Liver (tissue), 9 donors: ENCODE measurements around the gene CHRNB1. TPM values are rescaled to one million over a fixed set of nuclear protein-coding genes. Genes with fewer than 3 reads are reported as not detected.

ENCODE experiments used
- DNase-seq: peaks from one replicate; pipeline ENCODE4 v3.0.0-alpha.2; 2017; ENCODE audit warnings: low spot score
- H3K27ac ChIP-seq, 2 donors: one replicate each; pipeline ENCODE4 v1.7.0; 2013; ENCODE audit warnings: inconsistent platforms in 2 of 2, low read length in 2 of 2, control low read depth in 1 of 2, low read depth in 1 of 2, mild to moderate bottlenecking in 1 of 2
- H3K27me3 ChIP-seq, 4 donors: one replicate each; pipeline versions ENCODE4 v1.6.1 to v1.7.0; 2013; ENCODE audit warnings: low read length in 3 of 4, inconsistent platforms in 1 of 4, mild to moderate bottlenecking in 1 of 4, moderate library complexity in 1 of 4; ENCODE audit not compliant: control insufficient read depth in 4 of 4, insufficient read depth in 4 of 4
- H3K36me3 ChIP-seq, 4 donors: one replicate each; pipeline versions ENCODE4 v1.6.1 to v1.7.0; 2013; ENCODE audit warnings: low read length in 3 of 4, mild to moderate bottlenecking in 3 of 4, low read depth in 1 of 4, moderate library complexity in 1 of 4; ENCODE audit not compliant: control insufficient read depth in 4 of 4, insufficient read depth in 3 of 4
- H3K4me1 ChIP-seq, 4 donors: one replicate each; pipeline versions ENCODE4 v1.6.1 to v1.7.0; 2013; ENCODE audit warnings: low read length in 3 of 4, mild to moderate bottlenecking in 3 of 4, moderate library complexity in 1 of 4; ENCODE audit not compliant: control insufficient read depth in 4 of 4, insufficient read depth in 4 of 4
- H3K4me3 ChIP-seq, 3 donors: one replicate each; pipeline versions ENCODE4 v1.6.1 to v1.7.0; 2013; ENCODE audit warnings: low read length in 3 of 3, control low read depth in 1 of 3, low read depth in 1 of 3, mild to moderate bottlenecking in 1 of 3
- H3K9ac ChIP-seq, 2 donors: one replicate each; pipeline ENCODE4 v1.7.0; 2013; ENCODE audit warnings: low read length in 2 of 2, mild to moderate bottlenecking in 2 of 2, moderate library complexity in 2 of 2, control low read depth in 1 of 2, low read depth in 1 of 2
- H3K9me3 ChIP-seq, 4 donors: one replicate each; pipeline versions ENCODE4 v1.6.1 to v1.7.0; 2013; ENCODE audit warnings: low read length in 3 of 4; ENCODE audit not compliant: control insufficient read depth in 4 of 4
- EGR1 ChIP-seq, 2 donors: IDR thresholded peaks; 2 replicates each; pipeline ENCODE4 v1.6.1; 2016 to 2018; ENCODE audit warnings: antibody characterized with exemption in 2 of 2, low read depth in 2 of 2
- FOXA1 ChIP-seq: IDR thresholded peaks from 2 replicates; pipeline ENCODE4 v1.6.1; 2016; ENCODE audit warnings: antibody characterized with exemption
- FOXA2 ChIP-seq: IDR thresholded peaks from 2 replicates; pipeline ENCODE4 v1.6.1; 2016; ENCODE audit warnings: antibody characterized with exemption
- GABPA ChIP-seq, 2 donors: IDR thresholded peaks in 1 of 2; conservative IDR thresholded peaks in 1 of 2; 2 replicates each; pipeline ENCODE4 v1.6.1; 2016; ENCODE audit warnings: antibody characterized with exemption in 2 of 2, mild to moderate bottlenecking in 1 of 2, moderate library complexity in 1 of 2
- HNF4A ChIP-seq, 2 donors: conservative IDR thresholded peaks; 2 replicates each; pipeline ENCODE4 v1.6.1; 2016; ENCODE audit warnings: antibody characterized with exemption in 2 of 2, mild to moderate bottlenecking in 2 of 2
- HNF4G ChIP-seq: IDR thresholded peaks from 2 replicates; pipeline ENCODE4 v1.6.1; 2016; ENCODE audit warnings: antibody characterized with exemption
- JUND ChIP-seq, 2 donors: IDR thresholded peaks; 2 replicates each; pipeline ENCODE4 v1.6.1; 2016; ENCODE audit warnings: antibody characterized with exemption in 2 of 2
- NR2F2 ChIP-seq: IDR thresholded peaks from 2 replicates; pipeline ENCODE4 v1.6.1; 2016; ENCODE audit warnings: antibody characterized with exemption
- RAD21 ChIP-seq, 2 donors: IDR thresholded peaks; 2 replicates each; pipeline ENCODE4 v1.6.1; 2016; ENCODE audit warnings: antibody characterized with exemption in 2 of 2, mild to moderate bottlenecking in 2 of 2
- RXRA ChIP-seq, 2 donors: IDR thresholded peaks; 2 replicates each; pipeline ENCODE4 v1.6.1; 2017 to 2018; ENCODE audit warnings: antibody characterized with exemption in 2 of 2, mild to moderate bottlenecking in 1 of 2
- SP1 ChIP-seq: IDR thresholded peaks from 2 replicates; pipeline ENCODE4 v1.6.1; 2018; ENCODE audit warnings: antibody characterized with exemption, mild to moderate bottlenecking
- TAF1 ChIP-seq: conservative IDR thresholded peaks from 2 replicates; pipeline ENCODE4 v1.6.1; 2016; ENCODE audit warnings: antibody characterized with exemption, mild to moderate bottlenecking
- YY1 ChIP-seq: IDR thresholded peaks from 2 replicates; pipeline ENCODE4 v1.6.1; 2016; ENCODE audit warnings: antibody characterized with exemption, mild to moderate bottlenecking
- WGBS: extraction: QIAGEN DNeasy Blood & Tissue Kit; methylation state at CpG from one replicate; pipeline ENCODE4 v1.1.7; 2013; 5-methylcytosine and 5-hydroxymethylcytosine counted together
- polyA plus RNA-seq, 2 donors: library from polyadenylated mRNA; stranded (reverse) in 1 of 2; unstranded in 1 of 2; fragments of 200-250 nt in 1 of 2; fragments of >200 nt in 1 of 2; fragmentation: Nextera tagmentation in 1 of 2; extraction: Ambion mirVana in 1 of 2; gene quantifications; one replicate each; pipeline versions ENCODE4 v1.2.1 to v1.2.3, GENCODE V29; 2013 to 2015
- total RNA-seq, 2 donors: library from RNA; depleted of rRNA; stranded (reverse); fragments of >200 nt; gene quantifications; one replicate each; pipeline ENCODE4 v1.2.3, GENCODE V29; 2014
- TF ChIP-seq, protein P1 (sequence below): IDR thresholded peaks from 2 replicates; pipeline ENCODE4 v1.6.1; 2016; ENCODE audit warnings: antibody characterized with exemption, mild to moderate bottlenecking
- TF ChIP-seq, protein P2 (sequence below): IDR thresholded peaks from 2 replicates; pipeline ENCODE4 v1.6.1; 2016; ENCODE audit warnings: antibody characterized with exemption
- TF ChIP-seq, protein P3 (sequence below): IDR thresholded peaks from 2 replicates; pipeline ENCODE4 v1.6.1; 2016; ENCODE audit warnings: antibody characterized with exemption
- TF ChIP-seq, protein P4 (sequence below): fragments of 150-350 bp; IDR thresholded peaks from 2 replicates; pipeline ENCODE4 v1.5.1; 2017; ENCODE audit warnings: improper control_type of control experiment, low read depth, low read length; ENCODE audit not compliant: missing input control
- TF ChIP-seq, protein P5 (sequence below): IDR thresholded peaks from 2 replicates; pipeline ENCODE4 v1.6.1; 2016; ENCODE audit warnings: antibody characterized with exemption
- donor health status: healthy.
- donor health status: healthy.
- donor health status: healthy.
- donor health status: healthy.
- donor health status: healthy.

The CHRNB1 gene
- total and polyA plus RNA-seq, 4 donors, result 4.2 to 11.5 (median 7.2) TPM

DNA sequence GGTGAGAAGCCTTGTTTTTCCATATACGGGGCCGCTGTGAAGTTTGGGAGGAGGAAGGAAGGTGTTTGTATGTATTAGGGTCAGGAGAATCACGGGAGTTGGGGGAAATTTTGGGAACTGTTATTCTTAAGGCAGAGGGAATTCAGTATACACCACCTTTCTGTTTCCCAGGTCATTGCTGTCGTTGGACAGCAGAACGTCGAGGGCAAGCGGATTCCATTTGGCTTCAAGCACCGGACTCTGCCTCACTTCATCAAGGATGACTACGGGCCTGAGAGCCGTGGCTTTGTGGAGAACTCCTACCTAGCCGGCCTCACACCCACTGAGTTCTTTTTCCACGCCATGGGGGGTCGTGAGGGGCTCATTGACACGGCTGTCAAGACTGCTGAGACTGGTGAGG is 56.9 kb downstream of the CHRNB1 start (continued):
- TF ChIP-seq, protein P1, sequence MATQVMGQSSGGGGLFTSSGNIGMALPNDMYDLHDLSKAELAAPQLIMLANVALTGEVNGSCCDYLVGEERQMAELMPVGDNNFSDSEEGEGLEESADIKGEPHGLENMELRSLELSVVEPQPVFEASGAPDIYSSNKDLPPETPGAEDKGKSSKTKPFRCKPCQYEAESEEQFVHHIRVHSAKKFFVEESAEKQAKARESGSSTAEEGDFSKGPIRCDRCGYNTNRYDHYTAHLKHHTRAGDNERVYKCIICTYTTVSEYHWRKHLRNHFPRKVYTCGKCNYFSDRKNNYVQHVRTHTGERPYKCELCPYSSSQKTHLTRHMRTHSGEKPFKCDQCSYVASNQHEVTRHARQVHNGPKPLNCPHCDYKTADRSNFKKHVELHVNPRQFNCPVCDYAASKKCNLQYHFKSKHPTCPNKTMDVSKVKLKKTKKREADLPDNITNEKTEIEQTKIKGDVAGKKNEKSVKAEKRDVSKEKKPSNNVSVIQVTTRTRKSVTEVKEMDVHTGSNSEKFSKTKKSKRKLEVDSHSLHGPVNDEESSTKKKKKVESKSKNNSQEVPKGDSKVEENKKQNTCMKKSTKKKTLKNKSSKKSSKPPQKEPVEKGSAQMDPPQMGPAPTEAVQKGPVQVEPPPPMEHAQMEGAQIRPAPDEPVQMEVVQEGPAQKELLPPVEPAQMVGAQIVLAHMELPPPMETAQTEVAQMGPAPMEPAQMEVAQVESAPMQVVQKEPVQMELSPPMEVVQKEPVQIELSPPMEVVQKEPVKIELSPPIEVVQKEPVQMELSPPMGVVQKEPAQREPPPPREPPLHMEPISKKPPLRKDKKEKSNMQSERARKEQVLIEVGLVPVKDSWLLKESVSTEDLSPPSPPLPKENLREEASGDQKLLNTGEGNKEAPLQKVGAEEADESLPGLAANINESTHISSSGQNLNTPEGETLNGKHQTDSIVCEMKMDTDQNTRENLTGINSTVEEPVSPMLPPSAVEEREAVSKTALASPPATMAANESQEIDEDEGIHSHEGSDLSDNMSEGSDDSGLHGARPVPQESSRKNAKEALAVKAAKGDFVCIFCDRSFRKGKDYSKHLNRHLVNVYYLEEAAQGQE, result no peak
- TF ChIP-seq NR2F2 (no peak), FOXA2 (no peak), JUND (IDR thresholded peaks at IDR 0.05) (no peak), TAF1 (no peak), FOXA1 (no peak), SP1 (no peak), GABPA (IDR thresholded peaks at IDR 0.05 in 1 of 2, conservative IDR thresholded peaks at IDR 0.05 in 1 of 2) (no peak)
- TF ChIP-seq, protein P2, sequence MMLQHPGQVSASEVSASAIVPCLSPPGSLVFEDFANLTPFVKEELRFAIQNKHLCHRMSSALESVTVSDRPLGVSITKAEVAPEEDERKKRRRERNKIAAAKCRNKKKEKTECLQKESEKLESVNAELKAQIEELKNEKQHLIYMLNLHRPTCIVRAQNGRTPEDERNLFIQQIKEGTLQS, result no peak

DNA sequence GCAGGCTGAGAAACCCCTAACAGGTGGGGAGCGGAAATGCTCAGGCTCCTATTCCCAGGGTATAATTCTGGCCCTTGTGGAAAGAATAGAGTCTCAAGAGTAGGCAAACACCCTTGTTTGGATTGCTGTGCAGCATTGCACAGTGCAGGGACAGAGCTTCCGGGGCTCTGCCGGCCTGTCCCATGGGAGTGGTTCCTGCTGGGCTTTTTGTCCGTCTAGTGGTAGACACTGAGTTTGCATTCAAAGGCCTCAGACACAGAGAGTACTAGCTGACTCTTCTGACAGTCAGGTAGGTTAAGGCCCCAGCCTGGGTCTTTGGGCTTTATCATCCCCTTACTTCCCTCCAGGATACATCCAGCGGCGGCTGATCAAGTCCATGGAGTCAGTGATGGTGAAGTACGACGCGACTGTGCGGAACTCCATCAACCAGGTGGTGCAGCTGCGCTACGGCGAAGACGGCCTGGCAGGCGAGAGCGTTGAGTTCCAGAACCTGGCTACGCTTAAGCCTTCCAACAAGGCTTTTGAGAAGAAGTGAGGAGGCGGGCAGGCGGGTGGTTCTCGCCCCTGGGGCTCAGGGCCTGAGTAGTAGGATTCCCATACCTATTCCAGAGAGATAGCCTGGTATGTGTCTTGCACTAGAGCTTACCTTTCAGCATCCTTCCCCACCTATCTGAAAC is 57.4 kb downstream of the CHRNB1 start:
- 93% methylated on average over 20 of the region's 20 CpGs for WGBS

More for the DNA sequence above, 57.4 kb downstream of the CHRNB1 start:
- Histone ChIP-seq H3K4me3 (no peak overlapping the region), H3K9ac (no peak overlapping the region), H3K9me3 (no peaks in the 10 kb centered on the region), H3K27me3 (no peaks in the 10 kb centered on the region), H3K36me3 (peaks cover 41 to 90% (median 77%) of the 10 kb centered on the region in 4 donors), H3K27ac (no peak overlapping the region), H3K4me1 (no peaks in the 10 kb centered on the region)
- no peak for TF ChIP-seq NR2F2
- TF ChIP-seq SP1, result no peak
- no peak for TF ChIP-seq FOXA2
- TF ChIP-seq HNF4A (conservative IDR thresholded peaks at IDR 0.05), result no peak
- TF ChIP-seq, protein P3, sequence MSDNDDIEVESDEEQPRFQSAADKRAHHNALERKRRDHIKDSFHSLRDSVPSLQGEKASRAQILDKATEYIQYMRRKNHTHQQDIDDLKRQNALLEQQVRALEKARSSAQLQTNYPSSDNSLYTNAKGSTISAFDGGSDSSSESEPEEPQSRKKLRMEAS, result no peak
- TF ChIP-seq FOXA1, result no peak
- TF ChIP-seq, protein P1, result no peak
- TF ChIP-seq RAD21 (IDR thresholded peaks at IDR 0.05), result no peak
- TF ChIP-seq RXRA (IDR thresholded peaks at IDR 0.05), result no peak
- TF ChIP-seq TAF1, result no peak
- TF ChIP-seq, protein P4, sequence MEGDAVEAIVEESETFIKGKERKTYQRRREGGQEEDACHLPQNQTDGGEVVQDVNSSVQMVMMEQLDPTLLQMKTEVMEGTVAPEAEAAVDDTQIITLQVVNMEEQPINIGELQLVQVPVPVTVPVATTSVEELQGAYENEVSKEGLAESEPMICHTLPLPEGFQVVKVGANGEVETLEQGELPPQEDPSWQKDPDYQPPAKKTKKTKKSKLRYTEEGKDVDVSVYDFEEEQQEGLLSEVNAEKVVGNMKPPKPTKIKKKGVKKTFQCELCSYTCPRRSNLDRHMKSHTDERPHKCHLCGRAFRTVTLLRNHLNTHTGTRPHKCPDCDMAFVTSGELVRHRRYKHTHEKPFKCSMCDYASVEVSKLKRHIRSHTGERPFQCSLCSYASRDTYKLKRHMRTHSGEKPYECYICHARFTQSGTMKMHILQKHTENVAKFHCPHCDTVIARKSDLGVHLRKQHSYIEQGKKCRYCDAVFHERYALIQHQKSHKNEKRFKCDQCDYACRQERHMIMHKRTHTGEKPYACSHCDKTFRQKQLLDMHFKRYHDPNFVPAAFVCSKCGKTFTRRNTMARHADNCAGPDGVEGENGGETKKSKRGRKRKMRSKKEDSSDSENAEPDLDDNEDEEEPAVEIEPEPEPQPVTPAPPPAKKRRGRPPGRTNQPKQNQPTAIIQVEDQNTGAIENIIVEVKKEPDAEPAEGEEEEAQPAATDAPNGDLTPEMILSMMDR, result no peak
- no peak for TF ChIP-seq HNF4G
- TF ChIP-seq, protein P5, sequence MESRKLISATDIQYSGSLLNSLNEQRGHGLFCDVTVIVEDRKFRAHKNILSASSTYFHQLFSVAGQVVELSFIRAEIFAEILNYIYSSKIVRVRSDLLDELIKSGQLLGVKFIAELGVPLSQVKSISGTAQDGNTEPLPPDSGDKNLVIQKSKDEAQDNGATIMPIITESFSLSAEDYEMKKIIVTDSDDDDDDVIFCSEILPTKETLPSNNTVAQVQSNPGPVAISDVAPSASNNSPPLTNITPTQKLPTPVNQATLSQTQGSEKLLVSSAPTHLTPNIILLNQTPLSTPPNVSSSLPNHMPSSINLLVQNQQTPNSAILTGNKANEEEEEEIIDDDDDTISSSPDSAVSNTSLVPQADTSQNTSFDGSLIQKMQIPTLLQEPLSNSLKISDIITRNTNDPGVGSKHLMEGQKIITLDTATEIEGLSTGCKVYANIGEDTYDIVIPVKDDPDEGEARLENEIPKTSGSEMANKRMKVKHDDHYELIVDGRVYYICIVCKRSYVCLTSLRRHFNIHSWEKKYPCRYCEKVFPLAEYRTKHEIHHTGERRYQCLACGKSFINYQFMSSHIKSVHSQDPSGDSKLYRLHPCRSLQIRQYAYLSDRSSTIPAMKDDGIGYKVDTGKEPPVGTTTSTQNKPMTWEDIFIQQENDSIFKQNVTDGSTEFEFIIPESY, result no peak
- TF ChIP-seq EGR1 (IDR thresholded peaks at IDR 0.05; ENCODE audit: low read depth in 2 of 2), result no peak
- TF ChIP-seq, protein P2, result no peak
- no peak for TF ChIP-seq YY1
- no peak for DNase-seq
